HUES48 (cell line): ENCODE results near the gene GRIK4.

ENCODE experiments used
- H3K27ac ChIP-seq: one replicate; pipeline ENCODE4 v1.7.0; 2013; ENCODE audit warnings: low read depth, low read length, inconsistent platforms
- H3K27me3 ChIP-seq: 2 replicates; pipeline ENCODE4 v1.6.1; 2013; ENCODE audit warnings: mild to moderate bottlenecking, low read length; ENCODE audit not compliant: control insufficient read depth, insufficient read depth
- H3K36me3 ChIP-seq: 2 replicates; pipeline ENCODE4 v1.6.1; 2013; ENCODE audit warnings: low read length; ENCODE audit not compliant: control insufficient read depth, insufficient read depth
- H3K4me1 ChIP-seq: 2 replicates; pipeline ENCODE4 v1.6.1; 2013; ENCODE audit warnings: mild to moderate bottlenecking, low read length; ENCODE audit not compliant: control insufficient read depth, insufficient read depth
- H3K4me3 ChIP-seq: 2 replicates; pipeline ENCODE4 v1.5.1; 2013; ENCODE audit warnings: mild to moderate bottlenecking, low read depth, low read length
- H3K9ac ChIP-seq: 2 replicates; pipeline ENCODE4 v1.6.1; 2013; ENCODE audit warnings: mild to moderate bottlenecking, low read depth, low read length, moderate library complexity
- H3K9me3 ChIP-seq: 2 replicates; pipeline ENCODE4 v1.6.1; 2013; ENCODE audit warnings: low read length; ENCODE audit not compliant: control insufficient read depth, insufficient read depth

Gene GRIK4

GRCh38 chr11:120738516-120739046, 227.0 kb downstream of the GRIK4 start:
- no peaks in the 10 kb centered on the region for H3K9me3 ChIP-seq
- no peaks in the 10 kb centered on the region for H3K27me3 ChIP-seq
- no peak overlapping the region for H3K4me3 ChIP-seq
- no peak overlapping the region for H3K9ac ChIP-seq
- no peaks in the 10 kb centered on the region for H3K4me1 ChIP-seq
- H3K36me3 ChIP-seq, result no peaks in the 10 kb centered on the region
- no peak overlapping the region for H3K27ac ChIP-seq

- Histone ChIP-seq H3K36me3 (no peaks in the 10 kb centered on the region), H3K27me3 (no peaks in the 10 kb centered on the region), H3K4me3 (no peak overlapping the region), H3K27ac (no peak overlapping the region), H3K4me1 (no peaks in the 10 kb centered on the region), H3K9me3 (no peaks in the 10 kb centered on the region), H3K9ac (no peak overlapping the region)
Measured at GRCh38 chr11:120739780-120740179, 228.2 kb downstream of the GRIK4 start.

- Histone ChIP-seq H3K4me3 (no peak overlapping the region), H3K27me3 (no peaks in the 10 kb centered on the region), H3K4me1 (no peaks in the 10 kb centered on the region; the same call in 1 of the 2 replicates), H3K36me3 (no peaks in the 10 kb centered on the region), H3K9me3 (no peaks in the 10 kb centered on the region), H3K9ac (no peak overlapping the region), H3K27ac (no peak overlapping the region)
Measured at GRCh38 chr11:120740380-120740779, 228.8 kb downstream of the GRIK4 start.

- Histone ChIP-seq H3K4me3 (no peak overlapping the region), H3K9ac (no peak overlapping the region), H3K4me1 (peaks cover 13% of the 10 kb centered on the region), H3K36me3 (no peaks in the 10 kb centered on the region), H3K27ac (no peak overlapping the region), H3K27me3 (no peaks in the 10 kb centered on the region), H3K9me3 (no peaks in the 10 kb centered on the region)
Measured at GRCh38 chr11:120744016-120744994, 232.8 kb downstream of the GRIK4 start.

GRCh38 chr11:120746376-120746775, 234.8 kb downstream of the GRIK4 start:
- peaks cover 13% of the 10 kb centered on the region for H3K4me1 ChIP-seq
- H3K36me3 ChIP-seq, result no peaks in the 10 kb centered on the region
- no peaks in the 10 kb centered on the region for H3K27me3 ChIP-seq
- no peaks in the 10 kb centered on the region for H3K9me3 ChIP-seq
- H3K27ac ChIP-seq, result no peak overlapping the region
- no peak overlapping the region for H3K4me3 ChIP-seq
- no peak overlapping the region for H3K9ac ChIP-seq

GRCh38 chr11:120746836-120747609, 235.5 kb downstream of the GRIK4 start:
- Histone ChIP-seq H3K4me3 (no peak overlapping the region), H3K27ac (no peak overlapping the region), H3K4me1 (peaks cover 13% of the 10 kb centered on the region), H3K9me3 (no peaks in the 10 kb centered on the region), H3K36me3 (no peaks in the 10 kb centered on the region), H3K9ac (no peak overlapping the region), H3K27me3 (no peaks in the 10 kb centered on the region)

- H3K27ac ChIP-seq, result no peak overlapping the region
Measured at GRCh38 chr11:120747850-120748814, 236.6 kb downstream of the GRIK4 start.

GRCh38 chr11:120749395-120749794, 237.8 kb downstream of the GRIK4 start:
- H3K9ac ChIP-seq, result no peak overlapping the region
- no peaks in the 10 kb centered on the region for H3K36me3 ChIP-seq
- no peak overlapping the region for H3K4me3 ChIP-seq
- H3K27me3 ChIP-seq, result no peaks in the 10 kb centered on the region
- peaks cover 13% of the 10 kb centered on the region for H3K4me1 ChIP-seq
- H3K27ac ChIP-seq, result no peak overlapping the region
- no peaks in the 10 kb centered on the region for H3K9me3 ChIP-seq

More at GRCh38 chr11:120747850-120748814, 236.6 kb downstream of the GRIK4 start:
- H3K9ac ChIP-seq, result no peak overlapping the region
- no peaks in the 10 kb centered on the region for H3K36me3 ChIP-seq
- H3K4me3 ChIP-seq, result no peak overlapping the region
- H3K9me3 ChIP-seq, result no peaks in the 10 kb centered on the region
- H3K27me3 ChIP-seq, result no peaks in the 10 kb centered on the region
- H3K4me1 ChIP-seq, result peaks cover 13% of the 10 kb centered on the region

GRCh38 chr11:120750647-120751549, 239.3 kb downstream of the GRIK4 start:
- H3K27me3 ChIP-seq, result no peaks in the 10 kb centered on the region
- H3K4me1 ChIP-seq, result peaks cover 12% of the 10 kb centered on the region
- H3K9ac ChIP-seq, result no peak overlapping the region
- H3K27ac ChIP-seq, result no peak overlapping the region
- H3K4me3 ChIP-seq, result no peak overlapping the region
- no peaks in the 10 kb centered on the region for H3K9me3 ChIP-seq
- H3K36me3 ChIP-seq, result no peaks in the 10 kb centered on the region
